Measurements from ENCODE around the gene ZMYM4. TPM values are rescaled to one million over a fixed set of nuclear protein-coding genes. Genes with fewer than 3 reads are reported as not detected.
"Not testable (repeated sequence)": the region's sequence is repeated elsewhere in the genome, so short reads cannot be mapped to it uniquely, and the experiment has no call there.

The ZMYM4 gene
- total RNA-seq, 2 donors from 2014 or later, result 20.2 to 21.1 TPM

DNA sequence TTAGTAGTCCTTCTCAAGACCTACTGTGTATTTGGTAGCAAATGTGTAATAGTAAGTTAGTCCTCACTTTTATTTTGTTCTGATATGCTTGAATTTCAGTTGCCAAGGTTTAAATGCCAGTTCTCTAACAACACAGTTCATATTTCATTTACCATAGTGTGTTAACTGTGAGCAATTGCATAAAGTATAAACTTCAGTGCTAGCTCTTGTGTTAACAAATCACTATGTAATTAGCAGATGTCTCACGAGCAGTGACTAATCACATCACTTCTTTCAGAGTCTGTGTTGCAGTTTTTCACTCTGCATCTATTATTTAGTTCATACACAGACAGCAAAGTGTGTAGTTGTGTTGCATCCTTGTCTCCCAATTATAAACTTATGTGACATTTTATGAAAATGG, 47.8 kb downstream of the ZMYM4 start:
- no peaks in the 10 kb centered on the region for H3K9me3 ChIP-seq
- no peak for DNase-seq (ENCODE audit: low spot score)
- TF ChIP-seq CTCF (IDR thresholded peaks at IDR 0.05), result no peak
- peaks cover 0 to 8% of the 10 kb centered on the region in 2 donors for H3K4me1 ChIP-seq
- H3K4me3 ChIP-seq, result no peak overlapping the region
- H3K27ac ChIP-seq, result no peak overlapping the region
- no peaks in the 10 kb centered on the region for H3K36me3 ChIP-seq
- H3K27me3 ChIP-seq, result no peaks in the 10 kb centered on the region

- H3K4me1 ChIP-seq, result peaks cover 0 to 8% of the 10 kb centered on the region in 2 donors
- peak overlapping the region; percentile 25 to 85 for H3K27ac ChIP-seq
- no peak for TF ChIP-seq CTCF (IDR thresholded peaks at IDR 0.05)
- no peaks in the 10 kb centered on the region for H3K27me3 ChIP-seq
- H3K4me3 ChIP-seq, result no peak overlapping the region
- no peaks in the 10 kb centered on the region for H3K36me3 ChIP-seq
- DNase-seq (ENCODE audit: low spot score), result no peak
- no peaks in the 10 kb centered on the region for H3K9me3 ChIP-seq
These were observed 51.6 kb downstream of the ZMYM4 start for GRCh38 chr1:35319988-35320713.

DNA sequence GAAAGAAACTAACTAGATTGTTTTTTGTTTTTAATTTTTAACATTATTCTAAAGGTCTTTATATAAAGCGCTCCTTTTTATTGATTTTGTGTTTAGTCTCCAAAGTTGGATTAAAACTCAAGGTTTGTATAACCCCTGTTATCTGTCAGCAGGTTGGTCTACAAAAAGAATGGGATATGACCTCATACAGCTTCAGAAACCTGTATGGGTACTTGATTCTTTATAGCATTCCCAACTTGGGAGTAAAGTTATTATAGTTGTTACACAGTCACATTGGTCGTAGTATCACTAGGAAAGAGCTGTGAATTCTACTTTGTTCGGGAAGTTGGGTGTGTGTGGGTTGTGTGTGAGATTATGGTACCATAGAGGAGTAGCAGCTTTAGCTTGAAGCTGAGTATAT, 52.4 kb downstream of the ZMYM4 start:
- no peaks in the 10 kb centered on the region for H3K36me3 ChIP-seq
- H3K9me3 ChIP-seq, result no peaks in the 10 kb centered on the region
- TF ChIP-seq CTCF (IDR thresholded peaks at IDR 0.05), result no peak
- peaks cover 0 to 8% of the 10 kb centered on the region in 2 donors for H3K4me1 ChIP-seq
- H3K27ac ChIP-seq, result peak overlapping the region in 1 of 2 donors; percentile 85
- H3K4me3 ChIP-seq, result no peak overlapping the region
- no peaks in the 10 kb centered on the region for H3K27me3 ChIP-seq
- DNase-seq (ENCODE audit: low spot score), result no peak

DNA sequence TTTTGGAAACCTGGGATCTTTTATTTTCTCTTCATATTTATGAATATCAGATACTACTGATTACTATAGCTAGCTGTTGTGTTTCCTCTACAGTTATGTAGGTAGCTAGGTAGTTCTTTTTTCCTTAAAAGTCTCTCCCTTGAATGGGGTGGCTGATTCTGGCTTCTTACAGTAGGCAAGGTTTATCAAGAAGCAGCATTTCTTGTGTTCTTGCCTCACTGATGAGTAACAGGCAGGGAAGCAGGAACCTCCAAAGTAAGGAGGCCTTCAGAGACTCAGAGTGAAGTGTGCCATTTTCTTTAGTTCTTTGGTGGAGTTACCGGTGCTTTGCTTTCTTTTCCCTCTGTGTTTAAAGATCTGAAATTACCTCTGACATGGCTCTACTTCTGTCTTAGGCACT, 56.0 kb downstream of the ZMYM4 start:
- H3K9me3 ChIP-seq, result no peaks in the 10 kb centered on the region
- no peaks in the 10 kb centered on the region for H3K27me3 ChIP-seq
- DNase-seq (ENCODE audit: low spot score), result no peak
- no peaks in the 10 kb centered on the region for H3K36me3 ChIP-seq
- peaks cover 0 to 8% of the 10 kb centered on the region in 2 donors for H3K4me1 ChIP-seq
- H3K27ac ChIP-seq, result peak overlapping the region in 1 of 2 donors; percentile 54
- no peak overlapping the region for H3K4me3 ChIP-seq
- TF ChIP-seq CTCF (IDR thresholded peaks at IDR 0.05), result no peak

DNA sequence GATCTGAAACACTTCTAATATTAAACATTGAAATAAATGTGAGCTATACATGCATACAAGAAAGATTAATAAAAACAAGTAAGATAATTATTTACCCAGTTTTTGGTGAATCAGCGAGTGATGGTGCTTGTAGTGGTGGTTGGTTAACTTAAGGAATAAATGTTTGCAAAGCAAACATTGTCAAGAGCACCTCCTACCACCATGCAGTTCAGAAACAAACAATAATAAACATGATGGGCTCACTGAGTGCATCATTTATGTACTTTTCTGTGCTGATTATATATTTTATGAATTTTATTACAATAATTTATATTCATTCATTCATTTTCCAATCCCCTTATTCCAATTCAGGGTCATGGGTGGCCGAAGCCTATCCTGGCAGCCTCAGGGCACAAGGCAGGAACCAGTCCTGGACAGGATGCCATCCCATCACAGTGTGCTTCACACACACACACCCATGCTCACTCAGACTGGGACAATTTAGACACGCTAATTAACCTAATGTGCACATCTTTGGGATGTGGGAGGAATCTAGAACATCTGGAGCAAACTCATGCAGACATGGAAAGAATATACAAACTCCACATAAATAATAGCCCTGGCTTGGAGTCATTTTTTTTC, 57.8 kb downstream of the ZMYM4 start:
- H3K9me3 ChIP-seq, result no peaks in the 10 kb centered on the region
- H3K4me1 ChIP-seq, result no peaks in the 10 kb centered on the region
- no peak overlapping the region for H3K4me3 ChIP-seq
- TF ChIP-seq CTCF (IDR thresholded peaks at IDR 0.05), result no peak
- no peaks in the 10 kb centered on the region for H3K36me3 ChIP-seq
- H3K27me3 ChIP-seq, result no peaks in the 10 kb centered on the region
- DNase-seq (ENCODE audit: low spot score), result no peak
- no peak overlapping the region for H3K27ac ChIP-seq

DNA sequence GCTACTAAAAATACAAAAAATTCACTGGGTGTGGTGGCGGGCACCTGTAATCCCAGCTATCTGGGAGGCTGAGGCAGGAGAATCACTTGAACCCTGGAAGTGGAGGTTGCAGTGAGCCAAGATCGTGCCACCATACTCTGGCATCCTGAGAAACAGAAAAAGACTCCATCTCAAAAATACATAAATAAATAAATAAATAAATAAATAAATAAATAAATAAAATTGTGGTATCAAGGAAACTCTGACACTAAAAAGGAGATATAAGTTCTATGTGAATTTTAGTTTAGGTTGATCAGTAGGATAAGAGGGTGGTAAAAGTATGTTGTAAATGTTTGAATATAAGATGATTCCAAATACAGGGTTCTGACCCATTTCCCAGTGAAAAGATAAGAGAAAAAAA, 63.1 kb downstream of the ZMYM4 start:
- not testable (repeated sequence) for H3K36me3 ChIP-seq; H3K27ac ChIP-seq; H3K27me3 ChIP-seq; H3K9me3 ChIP-seq; H3K4me1 ChIP-seq; H3K4me3 ChIP-seq; DNase-seq (ENCODE audit: low spot score)

Data from right atrium auricular region (tissue), 2 donors.